GM19099 (cell line): ENCODE data around the gene ZFYVE1.

Source experiments
- POLR2A ChIP-seq: IDR thresholded peaks from 3 replicates; pipeline ENCODE4 v1.6.1; 2011; ENCODE audit warnings: low read depth; ENCODE audit not compliant: insufficient read length; ENCODE audit errors: extremely low read depth

ZFYVE1 gene

GRCh38 chr14:72932893-72933292 is 94.0 kb downstream of the ZFYVE1 start:
- no peak for TF ChIP-seq POLR2A

DNA sequence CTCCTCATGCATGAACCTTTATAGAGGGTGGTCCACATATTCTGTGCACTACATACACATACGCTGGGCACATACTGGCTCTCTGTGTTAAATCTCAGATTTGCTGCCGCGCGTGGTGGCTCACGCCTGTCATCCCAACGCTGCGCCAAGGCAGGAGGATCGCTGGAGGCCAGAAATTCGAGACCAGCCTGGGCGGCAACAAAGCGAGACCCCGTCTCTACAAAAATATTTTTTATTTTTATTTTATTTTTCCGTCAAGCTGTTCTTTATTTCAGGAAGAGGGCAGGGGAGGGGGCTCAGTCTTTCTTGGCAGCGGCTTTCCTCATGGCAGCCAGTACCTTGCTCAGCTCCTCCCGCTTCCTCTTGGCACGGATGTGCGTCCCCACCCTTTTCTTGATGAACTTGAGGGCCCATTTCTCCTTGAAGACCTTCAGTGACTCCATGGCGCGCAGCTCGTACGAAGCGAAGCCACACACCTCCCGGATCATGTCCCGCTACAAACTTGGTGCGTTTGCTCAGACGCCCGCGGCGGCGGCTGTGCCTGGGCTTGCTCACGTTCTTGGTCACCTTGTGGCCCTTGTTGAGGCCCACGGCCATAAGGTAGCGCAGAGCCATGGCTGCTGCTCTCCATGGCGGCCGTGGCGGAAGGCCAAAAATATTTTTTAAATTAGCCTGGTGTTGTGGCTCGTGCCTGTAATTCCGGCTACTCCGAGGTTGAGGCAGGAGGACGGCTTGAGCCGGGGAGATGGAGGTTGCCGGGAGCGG is 97.4 kb downstream of the ZFYVE1 start:
- no peak for TF ChIP-seq POLR2A

- no peak for TF ChIP-seq POLR2A
These were observed 98.0 kb downstream of the ZFYVE1 start for GRCh38 chr14:72928872-72929271.

GRCh38 chr14:72926292-72927028 is 100.4 kb downstream of the ZFYVE1 start, which contains the start of gene DCAF4:
DCAF4 (plus strand) TSS chr14:72926464; CDS start chr14:72937979, 11,515 bp downstream.
- peak; percentile 56 for TF ChIP-seq POLR2A

- no peak for TF ChIP-seq POLR2A
These were observed 101.1 kb downstream of the ZFYVE1 start for GRCh38 chr14:72925815-72926291.

- TF ChIP-seq POLR2A, result no peak
These were observed 101.6 kb downstream of the ZFYVE1 start for GRCh38 chr14:72925171-72925759.

GRCh38 chr14:72924337-72924736 is 102.6 kb downstream of the ZFYVE1 start:
- TF ChIP-seq POLR2A, result no peak

GRCh38 chr14:72921396-72921795 is 105.5 kb downstream of the ZFYVE1 start:
- no peak for TF ChIP-seq POLR2A

DNA sequence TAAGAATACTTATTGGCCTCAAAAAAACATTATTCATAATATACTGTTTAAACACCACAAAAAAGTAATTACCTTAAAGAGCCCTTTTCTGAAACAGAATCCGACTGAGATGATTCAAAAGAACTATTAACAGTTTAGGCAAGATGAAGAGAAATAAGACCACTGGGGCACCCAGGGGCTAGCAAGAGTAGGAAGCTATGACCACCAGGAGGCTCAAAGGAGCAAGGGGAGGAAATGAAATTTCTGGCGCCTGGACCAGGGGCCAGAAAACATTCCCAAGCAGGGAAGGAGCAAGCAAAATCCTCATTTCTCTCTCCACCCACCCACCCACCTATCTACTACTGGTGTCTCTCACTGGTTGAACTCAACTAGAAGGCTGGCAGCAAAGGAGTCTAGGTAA is 106.9 kb downstream of the ZFYVE1 start:
- TF ChIP-seq POLR2A, result no peak
